Parathyroid adenoma (tissue), 2 donors: ENCODE data around the gene MRPL42.
A peak's percentile ranks its signal among the peaks of the same experiment; 100 is the strongest.

Source experiments
- H2AFZ ChIP-seq: fragments of 300-600 bp; sonication (generic); one replicate; pipeline ENCODE4 v1.7.0; 2017; ENCODE audit warnings: antibody characterized with exemption, mild to moderate bottlenecking
- H3K27ac ChIP-seq: fragments of 300-600 bp; sonication (generic); one replicate; pipeline ENCODE4 v1.7.0; 2017
- H3K27me3 ChIP-seq: fragments of 300-600 bp; sonication (generic); one replicate; pipeline ENCODE4 v1.7.0; 2017; ENCODE audit warnings: low read length; ENCODE audit not compliant: control insufficient read depth, insufficient read depth
- H3K36me3 ChIP-seq: fragments of 300-600 bp; sonication (generic); one replicate; pipeline ENCODE4 v1.7.0; 2017; ENCODE audit warnings: low read length; ENCODE audit not compliant: control insufficient read depth, insufficient read depth
- H3K4me1 ChIP-seq: fragments of 300-600 bp; sonication (generic); one replicate; pipeline ENCODE4 v1.7.0; 2017; ENCODE audit warnings: control low read depth
- H3K4me2 ChIP-seq: fragments of 300-600 bp; sonication (generic); one replicate; pipeline ENCODE4 v1.7.0; 2017; ENCODE audit warnings: low read length
- H3K4me3 ChIP-seq: fragments of 300-600 bp; sonication (generic); one replicate; pipeline ENCODE4 v1.7.0; 2017; ENCODE audit warnings: low read depth, low read length
- H3K79me2 ChIP-seq: fragments of 300-600 bp; sonication (generic); one replicate; pipeline ENCODE4 v1.7.0; 2017; ENCODE audit warnings: control low read depth
- H3K9ac ChIP-seq: fragments of 300-600 bp; sonication (generic); one replicate; pipeline ENCODE4 v1.7.0; 2017; ENCODE audit warnings: mild to moderate bottlenecking
- H3K9me3 ChIP-seq: fragments of 300-600 bp; sonication (generic); one replicate; pipeline ENCODE4 v1.7.0; 2017; ENCODE audit warnings: low read length; ENCODE audit not compliant: control insufficient read depth
- CTCF ChIP-seq: fragments of 300-600 bp; sonication (generic); IDR thresholded peaks from one replicate; pipeline ENCODE4 v1.7.0; 2017; ENCODE audit warnings: antibody characterized with exemption, mild to moderate bottlenecking
- donor health status: primary hyperparathyroidism.

The MRPL42 gene

DNA sequence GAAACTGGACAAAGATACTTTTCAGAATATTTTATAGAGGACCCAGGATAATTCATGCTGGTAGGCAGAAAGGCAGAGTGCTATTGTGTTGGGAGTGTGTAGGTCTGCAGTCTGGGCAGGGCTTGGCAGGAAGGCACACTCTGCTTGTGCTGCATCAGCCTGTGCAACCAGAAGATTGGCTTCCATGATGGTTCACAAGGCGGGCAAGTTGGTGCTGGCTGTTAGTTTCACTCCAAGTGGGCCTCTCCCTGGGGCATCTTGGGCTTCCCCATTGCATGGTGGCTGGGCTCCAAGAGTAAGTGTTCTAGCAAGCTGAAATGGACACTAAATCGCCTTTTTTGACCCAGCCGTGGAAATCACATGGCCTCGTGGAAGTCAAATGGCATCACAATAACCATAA is 23.7 kb upstream of the MRPL42 start:
- H3K27ac ChIP-seq: no peak overlapping the region
- no peaks in the 10 kb centered on the region for H3K27me3 ChIP-seq
- no peak overlapping the region for H3K9ac ChIP-seq
- no peak overlapping the region for H3K4me3 ChIP-seq
- no peak for TF ChIP-seq CTCF
- peaks cover 3% of the 10 kb centered on the region for H3K4me1 ChIP-seq
- H3K36me3 ChIP-seq: no peaks in the 10 kb centered on the region
- H3K9me3 ChIP-seq: no peaks in the 10 kb centered on the region
- H3K79me2 ChIP-seq: peaks cover 21% of the 10 kb centered on the region
- no peak overlapping the region for H2AFZ ChIP-seq
- H3K4me2 ChIP-seq: no peak overlapping the region

DNA sequence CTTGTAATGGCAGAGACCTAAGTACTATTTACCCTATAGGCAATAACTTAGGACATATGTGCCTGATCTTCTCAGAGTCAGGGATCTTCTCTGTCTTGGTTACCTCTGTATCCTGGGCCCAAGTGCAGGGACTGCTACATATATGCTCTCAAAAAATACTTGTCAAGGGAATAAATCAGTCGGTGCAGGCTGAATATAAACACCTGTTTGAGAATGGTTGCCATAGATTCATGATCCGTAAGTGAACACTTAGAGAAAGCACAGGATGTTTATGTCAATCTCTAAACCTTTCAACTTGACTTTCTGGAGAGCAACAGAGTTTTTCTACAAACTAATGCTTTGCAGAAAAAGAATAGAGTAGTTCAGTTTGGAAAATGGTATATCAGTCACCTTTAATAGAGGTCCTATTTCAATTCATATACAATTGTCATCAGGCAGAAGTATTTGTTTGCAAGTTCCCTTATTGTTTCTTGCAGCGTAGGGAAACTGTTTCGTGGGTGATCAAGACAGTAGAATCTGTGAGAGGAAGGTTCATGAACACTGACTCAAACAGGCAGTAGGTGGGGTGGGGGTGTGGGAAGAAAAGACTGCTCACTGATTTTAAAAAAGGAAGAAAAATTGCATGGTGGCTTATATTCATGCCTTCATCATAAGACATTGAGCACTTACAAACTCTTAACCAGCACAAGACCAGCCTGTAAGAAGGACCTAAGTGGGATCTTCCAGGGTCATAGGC is 19.6 kb upstream of the MRPL42 start:
- H3K4me2 ChIP-seq: no peak overlapping the region
- H3K9ac ChIP-seq: no peak overlapping the region
- no peaks in the 10 kb centered on the region for H3K27me3 ChIP-seq
- H3K79me2 ChIP-seq: no peaks in the 10 kb centered on the region
- no peaks in the 10 kb centered on the region for H3K9me3 ChIP-seq
- no peak for TF ChIP-seq CTCF
- no peak overlapping the region for H2AFZ ChIP-seq
- no peak overlapping the region for H3K4me3 ChIP-seq
- H3K36me3 ChIP-seq: no peaks in the 10 kb centered on the region
- H3K27ac ChIP-seq: no peak overlapping the region
- no peaks in the 10 kb centered on the region for H3K4me1 ChIP-seq

- Histone ChIP-seq H3K4me2 (no peak overlapping the region), H3K36me3 (no peaks in the 10 kb centered on the region), H3K9ac (no peak overlapping the region), H2AFZ (peak overlapping the region; percentile 30), H3K4me1 (no peaks in the 10 kb centered on the region), H3K9me3 (no peaks in the 10 kb centered on the region), H3K27me3 (no peaks in the 10 kb centered on the region), H3K27ac (no peak overlapping the region), H3K79me2 (no peaks in the 10 kb centered on the region), H3K4me3 (no peak overlapping the region)
- no peak for TF ChIP-seq CTCF
These were observed 18.5 kb upstream of the MRPL42 start for GRCh38 chr12:93448796-93449195.

DNA sequence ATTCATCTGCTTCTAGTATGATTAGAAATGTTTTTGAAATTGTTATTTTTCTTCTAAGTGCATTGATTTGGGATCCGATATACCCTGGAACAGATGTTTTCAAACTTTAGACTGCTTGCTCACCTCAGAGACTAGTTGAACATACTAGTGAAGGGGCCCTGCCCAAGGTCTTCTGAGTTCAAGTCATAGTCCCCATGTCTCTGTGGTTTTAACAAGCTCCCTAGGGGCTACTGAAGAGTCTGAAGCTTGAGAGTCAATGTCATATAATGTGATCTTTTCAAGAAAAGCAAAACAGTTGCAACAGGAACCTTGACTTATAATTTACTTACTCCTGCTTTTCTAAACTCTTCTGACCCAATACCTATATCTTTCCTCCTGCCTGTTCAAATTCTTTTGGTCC is 18.0 kb upstream of the MRPL42 start:
- no peaks in the 10 kb centered on the region for H3K9me3 ChIP-seq
- H3K4me3 ChIP-seq: no peak overlapping the region
- H3K27ac ChIP-seq: no peak overlapping the region
- H3K79me2 ChIP-seq: no peaks in the 10 kb centered on the region
- H3K9ac ChIP-seq: no peak overlapping the region
- H3K36me3 ChIP-seq: no peaks in the 10 kb centered on the region
- H3K4me1 ChIP-seq: no peaks in the 10 kb centered on the region
- no peak overlapping the region for H2AFZ ChIP-seq
- H3K27me3 ChIP-seq: no peaks in the 10 kb centered on the region
- no peak for TF ChIP-seq CTCF
- no peak overlapping the region for H3K4me2 ChIP-seq
